GM21381 (cell line): ENCODE results near the gene MAP3K3.

Source experiments
- ATAC-seq: cut with Tn5 transposase; IDR thresholded peaks from one replicate; pipeline ENCODE4 v1.9.1; 2021; ENCODE audit warnings: mild to moderate bottlenecking, moderate library complexity; ENCODE audit not compliant: unreplicated experiment

MAP3K3 gene

DNA sequence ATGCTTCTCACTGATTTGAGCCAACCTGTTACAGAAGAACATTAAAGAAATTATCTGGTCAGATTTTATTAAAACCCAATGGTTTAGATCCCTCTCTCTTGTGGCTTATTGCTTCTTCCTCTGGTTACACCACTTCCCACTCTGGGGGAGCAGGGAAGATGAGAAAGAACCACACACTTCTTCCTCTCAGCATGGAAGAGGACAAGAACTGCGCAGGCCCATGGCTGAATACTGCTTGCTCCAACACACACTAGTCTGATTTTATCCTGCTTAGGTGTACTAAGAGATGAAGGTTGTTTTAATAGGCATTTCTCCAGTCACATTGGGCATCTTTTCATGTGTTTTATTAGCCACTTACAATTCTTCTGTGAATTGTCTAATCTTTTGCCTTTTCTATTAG lies 27.6 kb downstream of the MAP3K3 start:
- no peak for ATAC-seq

DNA sequence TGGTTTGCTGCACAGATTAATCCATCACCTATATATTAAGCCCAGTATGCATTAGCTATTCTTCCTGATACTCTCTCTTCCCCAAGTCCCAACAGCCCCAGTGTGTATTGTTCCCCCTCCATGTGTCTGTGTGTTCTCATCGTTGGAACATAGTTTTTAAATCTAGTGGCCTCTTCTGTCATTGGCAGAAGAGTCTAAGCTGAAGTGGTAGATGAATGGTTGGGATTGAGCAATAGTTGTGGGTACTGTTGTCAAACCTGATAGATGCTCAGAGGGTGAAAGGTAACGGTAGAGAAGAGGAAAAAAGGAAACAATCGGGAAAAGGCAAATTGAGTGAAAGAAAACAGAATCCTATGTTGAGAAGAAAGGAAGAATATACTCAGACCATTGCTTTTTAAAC lies 29.9 kb downstream of the MAP3K3 start:
- ATAC-seq = no peak

GRCh38 chr17:63653050-63653449 lies 30.8 kb downstream of the MAP3K3 start:
- ATAC-seq = no peak

DNA sequence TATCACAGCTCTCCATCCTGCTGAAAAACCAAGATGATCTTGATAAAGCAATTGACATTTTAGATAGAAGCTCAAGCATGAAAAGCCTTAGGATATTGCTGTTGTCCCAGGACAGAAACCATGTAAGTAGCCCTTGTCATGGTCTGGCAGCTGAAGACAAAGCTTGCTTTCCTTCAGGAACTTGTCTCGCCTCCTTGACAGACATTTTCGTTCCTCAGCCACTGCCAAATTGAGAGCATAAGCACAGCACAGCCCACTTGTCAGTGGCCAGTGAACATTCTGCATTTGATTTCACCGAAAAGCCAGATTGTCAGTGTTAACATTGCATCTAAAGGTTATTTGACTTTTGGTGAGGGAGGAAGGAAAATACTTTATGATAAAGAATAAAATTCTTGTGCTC lies 35.6 kb downstream of the MAP3K3 start:
- no peak for ATAC-seq

DNA sequence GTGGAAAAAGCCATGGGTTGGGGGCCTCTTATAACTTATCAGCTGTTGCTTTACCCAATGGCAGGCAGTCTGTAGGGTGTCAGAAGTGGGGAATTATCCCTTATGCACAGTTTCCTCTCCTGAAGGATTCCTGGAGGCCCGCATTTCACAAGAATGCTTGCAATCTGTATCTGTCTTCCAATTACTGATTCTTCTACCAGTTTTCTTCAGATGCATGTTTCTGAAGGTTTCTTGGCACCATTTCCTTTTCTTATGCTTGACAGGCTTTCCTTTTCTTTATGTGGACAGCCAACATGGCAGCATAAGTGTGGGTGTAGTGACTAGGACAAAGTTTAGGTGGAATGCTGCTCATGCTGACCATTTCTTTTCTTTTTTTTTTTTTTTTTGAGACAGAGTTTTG lies 36.1 kb downstream of the MAP3K3 start:
- no peak for ATAC-seq

DNA sequence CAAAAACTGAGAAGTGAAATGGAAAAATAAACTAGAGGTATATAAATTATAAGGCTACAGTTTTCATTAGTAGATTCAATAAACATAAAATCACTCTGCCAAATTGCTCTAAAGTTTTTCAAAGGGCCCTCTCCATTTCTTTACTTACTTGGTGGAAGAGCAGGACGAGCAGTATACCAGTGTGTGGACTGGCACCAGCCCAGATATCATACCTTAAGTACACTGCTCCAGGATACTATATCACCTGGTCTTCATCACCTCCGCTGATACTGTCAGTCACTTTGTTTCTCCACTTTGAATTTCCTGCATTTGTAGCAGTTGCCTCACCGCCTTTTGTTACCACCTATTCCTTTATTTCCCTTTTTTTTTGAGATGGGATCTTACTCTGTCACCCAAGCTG lies 37.6 kb downstream of the MAP3K3 start:
- ATAC-seq = no peak

DNA sequence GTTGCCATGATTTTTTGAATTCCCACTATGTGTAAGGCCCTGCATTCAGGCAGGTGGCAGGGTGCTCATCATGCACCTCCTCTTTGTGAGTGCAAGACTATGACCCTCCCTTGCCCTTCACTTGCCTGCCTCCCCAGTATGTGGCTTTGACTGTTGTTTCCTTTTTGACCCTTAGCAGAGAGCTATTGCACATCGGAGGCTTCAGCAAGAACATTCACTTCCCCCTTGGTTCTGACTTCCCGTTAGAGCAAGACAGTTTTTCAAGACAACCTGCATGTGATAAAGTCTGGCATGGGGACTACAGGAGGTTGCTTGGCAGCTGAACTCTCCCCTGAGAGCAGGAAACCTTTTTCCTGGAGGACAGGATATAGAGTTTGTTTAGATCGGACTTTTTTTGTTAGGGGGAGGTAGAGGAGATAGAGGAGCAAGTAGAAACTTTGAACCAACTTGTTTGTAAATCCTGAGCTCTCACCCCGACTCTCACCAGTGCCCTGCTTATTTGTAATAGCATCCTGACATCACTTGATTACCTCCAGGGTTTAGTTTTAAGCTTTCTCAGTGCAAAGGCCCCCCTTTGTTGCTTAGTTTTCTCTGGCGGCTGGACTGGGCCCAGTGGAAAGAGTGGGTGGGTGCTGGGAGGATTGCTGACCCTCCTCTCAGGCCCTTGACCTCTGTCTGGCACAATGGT lies 43.5 kb downstream of the MAP3K3 start:
- no peak for ATAC-seq

- ATAC-seq = no peak
These were observed 50.6 kb downstream of the MAP3K3 start for GRCh38 chr17:63672856-63673255.

DNA sequence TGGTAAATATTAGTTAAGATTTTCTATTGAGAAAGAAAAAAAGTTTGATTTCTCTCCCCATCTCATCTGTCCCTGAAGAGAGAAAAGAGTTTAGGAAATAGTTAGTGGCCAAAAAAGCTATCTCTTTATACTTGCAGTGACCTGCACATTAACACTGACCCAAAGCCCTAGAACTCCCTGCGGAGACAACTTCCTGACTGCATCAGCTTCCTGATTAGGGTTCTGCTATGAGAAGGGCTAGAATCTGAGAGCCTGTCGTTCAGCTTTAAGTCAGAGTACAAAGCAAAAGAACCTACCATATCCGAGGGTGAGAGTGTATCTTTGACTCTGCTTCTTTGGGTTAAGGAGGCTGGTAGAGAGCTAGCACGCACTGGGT lies 53.0 kb downstream of the MAP3K3 start:
- ATAC-seq = no peak

DNA sequence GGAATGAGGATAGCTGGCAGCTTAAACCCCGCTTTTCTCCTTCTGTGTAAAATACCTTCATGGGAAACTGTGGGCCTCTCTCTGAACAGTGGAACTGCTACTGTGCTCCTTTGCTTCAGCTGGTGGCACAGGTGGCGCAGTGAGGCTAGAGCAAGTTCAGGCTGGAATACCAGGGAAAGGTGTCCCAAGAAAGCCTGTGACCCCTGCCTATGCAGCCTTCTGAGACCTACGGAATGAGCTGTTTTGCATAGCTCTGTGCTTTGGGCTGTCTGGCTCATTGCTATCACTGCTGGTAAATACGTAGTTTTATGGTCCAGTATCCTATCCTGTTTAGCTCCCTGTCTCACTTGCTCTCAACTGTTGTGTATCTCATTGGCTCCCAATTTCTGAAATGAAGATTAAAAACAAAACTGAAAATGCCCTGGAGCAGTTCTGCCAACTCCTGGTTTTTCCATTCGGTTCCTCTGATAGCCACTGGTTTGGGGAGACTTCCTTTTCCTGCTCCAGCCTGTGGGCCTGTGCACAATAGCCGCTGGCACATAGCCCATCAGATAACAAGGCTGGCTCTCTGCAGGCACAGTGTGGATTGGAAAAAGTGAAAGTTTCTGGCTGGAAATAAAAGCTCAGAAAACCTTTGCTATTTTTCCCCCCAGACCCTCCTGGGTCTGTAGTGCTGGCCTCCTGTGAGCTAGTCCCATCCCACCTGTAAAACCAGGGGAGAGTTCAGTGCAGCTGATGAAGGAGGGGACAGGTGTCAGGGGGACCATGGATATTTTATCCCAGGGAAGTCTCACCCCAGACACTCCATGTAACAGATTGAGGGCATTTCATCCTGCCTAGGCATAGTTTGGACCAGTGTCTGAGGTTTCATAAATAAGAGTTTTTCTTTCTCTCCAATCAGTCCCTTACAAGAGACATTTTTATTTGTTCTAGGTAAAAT lies 53.7 kb downstream of the MAP3K3 start:
- ATAC-seq = no peak

DNA sequence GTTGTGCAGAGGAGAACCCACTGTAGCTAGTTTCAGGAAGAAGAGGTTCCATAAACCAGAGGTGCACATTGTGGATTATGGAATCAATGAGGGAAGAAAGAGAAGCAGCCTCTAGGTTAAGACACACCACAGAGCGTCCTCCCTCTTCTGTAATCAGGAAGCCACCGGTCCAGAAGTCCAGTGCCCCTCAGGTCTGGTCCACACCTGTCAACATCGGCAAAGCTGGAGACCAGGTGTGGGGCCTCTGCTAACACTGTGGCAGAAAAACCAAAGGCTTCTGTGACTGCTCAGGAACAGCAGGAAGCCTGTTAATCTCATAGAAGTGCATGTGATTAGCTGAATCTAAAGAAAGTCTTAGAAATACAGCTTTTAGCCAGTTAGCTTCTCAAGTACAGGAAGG lies 54.4 kb downstream of the MAP3K3 start:
- ATAC-seq = no peak

DNA sequence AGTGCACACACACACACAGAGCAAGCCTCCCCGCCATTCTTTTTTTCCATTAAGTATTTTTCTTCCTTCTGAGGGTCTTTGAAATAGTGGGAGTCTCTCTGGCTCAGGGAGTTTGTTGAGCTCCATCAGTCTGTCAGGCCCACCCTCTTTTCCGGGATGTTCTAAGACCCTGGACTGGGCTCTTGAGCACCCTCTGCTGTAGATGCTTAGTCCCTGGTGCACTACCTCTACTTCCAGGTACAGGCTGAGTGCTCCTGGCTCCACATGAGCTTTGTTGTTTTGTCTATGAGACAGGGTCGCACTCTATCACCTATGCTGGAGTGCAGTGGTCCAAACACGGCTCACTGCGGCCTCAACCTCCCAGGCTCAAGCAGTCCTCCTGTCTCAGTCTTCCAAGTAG lies 57.0 kb downstream of the MAP3K3 start:
- no peak for ATAC-seq

DNA sequence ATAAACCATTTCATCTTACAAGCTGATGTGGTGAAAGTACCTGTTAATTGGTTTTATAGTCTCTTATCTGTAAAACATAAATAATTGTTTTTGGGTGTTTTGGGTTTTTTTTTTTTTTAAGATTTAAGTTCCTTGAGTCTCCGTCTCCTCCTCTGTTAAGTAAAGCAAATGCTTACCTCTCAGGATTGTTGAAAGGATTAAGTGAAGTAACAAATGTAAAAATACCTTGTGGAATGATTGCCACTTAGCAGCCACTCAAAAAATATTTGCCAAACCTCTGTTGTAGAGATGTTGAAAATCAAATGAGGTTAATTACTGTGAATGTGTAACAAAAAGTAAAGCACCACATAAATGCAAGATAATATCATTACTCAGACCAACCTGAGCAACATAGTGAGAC lies 58.5 kb downstream of the MAP3K3 start:
- ATAC-seq = no peak

- no peak for ATAC-seq
These were observed 59.3 kb downstream of the MAP3K3 start for GRCh38 chr17:63681530-63681929.

DNA sequence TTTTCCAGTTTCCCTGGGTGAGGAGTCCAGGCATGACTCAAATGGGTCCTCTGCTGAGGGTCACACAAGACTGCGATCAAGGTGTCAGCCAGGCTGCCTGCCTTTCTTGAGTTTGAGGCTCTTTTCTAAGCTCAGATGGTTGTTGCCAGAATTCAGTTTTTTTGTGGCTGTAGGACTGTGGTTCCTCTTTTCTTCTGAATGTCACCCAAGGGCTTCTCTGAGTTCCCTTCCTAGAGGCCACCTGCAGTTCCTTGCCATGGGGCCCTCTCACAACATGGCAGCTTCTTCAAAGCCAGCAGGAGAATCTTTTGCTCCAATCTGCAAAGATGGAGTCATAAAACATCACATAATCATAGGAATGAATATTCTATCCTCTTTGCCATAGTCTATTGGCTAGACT lies 60.2 kb downstream of the MAP3K3 start:
- no peak for ATAC-seq

DNA sequence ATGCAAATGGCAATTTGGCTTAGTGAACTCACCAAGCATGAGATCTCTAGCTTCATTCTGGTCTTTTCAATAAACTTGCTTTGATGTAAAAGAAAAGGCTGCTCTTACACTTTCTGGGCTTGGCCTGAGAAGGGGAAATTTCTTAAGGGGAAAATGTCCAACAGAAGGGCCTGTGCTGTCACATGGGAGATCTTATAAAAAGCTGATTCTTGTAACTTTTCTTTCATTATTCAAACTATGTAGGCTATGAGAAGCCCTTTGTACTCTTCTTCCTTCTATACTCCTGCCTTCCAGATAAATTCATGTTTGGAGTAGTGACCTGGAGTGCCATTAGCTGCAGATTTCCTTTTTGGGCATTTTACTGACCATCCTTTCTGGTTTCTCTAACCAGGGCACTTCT lies 60.8 kb downstream of the MAP3K3 start:
- ATAC-seq = no peak

GRCh38 chr17:63685041-63685440 lies 62.8 kb downstream of the MAP3K3 start:
- no peak for ATAC-seq

DNA sequence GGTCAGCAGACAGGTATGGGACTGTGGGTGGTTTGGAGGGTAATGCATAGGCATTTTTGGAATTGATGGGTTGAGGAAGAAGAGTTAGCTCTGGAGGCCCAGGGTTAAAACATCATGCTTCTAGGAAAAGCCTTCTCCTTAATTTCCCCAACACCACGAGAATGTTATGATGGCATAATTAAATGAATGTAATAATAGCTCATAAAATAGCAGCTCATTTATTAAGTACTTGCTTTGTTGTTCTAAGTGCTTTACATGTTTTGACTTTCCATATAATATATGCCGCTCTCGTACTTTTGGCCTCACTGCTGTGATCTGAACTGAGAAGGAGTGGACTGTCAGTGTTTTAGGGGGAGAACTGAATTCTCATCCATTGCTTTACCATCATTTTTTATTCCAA lies 63.4 kb downstream of the MAP3K3 start:
- no peak for ATAC-seq

- ATAC-seq = no peak
These were observed 64.0 kb downstream of the MAP3K3 start for GRCh38 chr17:63686138-63686685.

DNA sequence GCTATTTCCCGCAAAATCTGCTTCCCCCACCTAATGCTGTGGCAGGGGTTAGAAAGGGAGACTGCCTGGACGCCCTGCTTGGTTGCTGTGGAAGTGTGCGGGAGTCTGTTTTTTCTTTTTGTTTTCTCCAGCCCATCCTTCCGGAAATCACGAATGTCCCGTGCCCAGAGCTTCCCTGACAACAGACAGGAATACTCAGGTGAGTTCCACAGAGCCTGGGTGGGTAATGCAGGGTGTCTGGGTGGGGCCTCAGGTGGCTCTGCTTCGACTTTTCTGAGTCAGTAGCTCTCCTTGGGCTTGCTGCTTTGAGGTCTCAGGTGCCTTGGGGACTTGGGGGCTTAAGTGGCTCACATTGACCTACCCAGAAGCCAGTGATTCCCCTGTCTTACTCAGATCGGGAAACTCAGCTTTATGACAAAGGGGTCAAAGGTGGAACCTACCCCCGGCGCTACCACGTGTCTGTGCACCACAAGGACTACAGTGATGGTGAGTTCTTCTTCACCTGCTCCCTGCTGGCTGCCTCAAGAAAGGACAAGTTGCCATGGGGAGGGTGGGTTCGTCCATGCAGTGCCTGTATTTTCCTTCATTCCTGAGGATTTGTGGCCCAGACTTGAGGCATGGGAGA lies 66.3 kb downstream of the MAP3K3 start:
- no peak for ATAC-seq

GRCh38 chr17:63689479-63689878 lies 67.3 kb downstream of the MAP3K3 start:
- ATAC-seq = no peak
